Loucy (cell line): ENCODE measurements around the gene KIF17.

Experiments
- EZH2phosphoT487 ChIP-seq: fragments of 200-600 bp; IDR thresholded peaks from 2 replicates; pipeline ENCODE4 v1.6.1; 2018; ENCODE audit warnings: antibody characterized with exemption, mild to moderate bottlenecking, moderate library complexity, borderline replicate concordance
- TF ChIP-seq, protein P1 (sequence below): fragments of 200-600 bp; sonication (generic); conservative IDR thresholded peaks from 2 replicates; pipeline ENCODE4 v1.5.1; 2014; ENCODE audit warnings: mild to moderate bottlenecking, antibody characterized with exemption, low read length

DNA sequence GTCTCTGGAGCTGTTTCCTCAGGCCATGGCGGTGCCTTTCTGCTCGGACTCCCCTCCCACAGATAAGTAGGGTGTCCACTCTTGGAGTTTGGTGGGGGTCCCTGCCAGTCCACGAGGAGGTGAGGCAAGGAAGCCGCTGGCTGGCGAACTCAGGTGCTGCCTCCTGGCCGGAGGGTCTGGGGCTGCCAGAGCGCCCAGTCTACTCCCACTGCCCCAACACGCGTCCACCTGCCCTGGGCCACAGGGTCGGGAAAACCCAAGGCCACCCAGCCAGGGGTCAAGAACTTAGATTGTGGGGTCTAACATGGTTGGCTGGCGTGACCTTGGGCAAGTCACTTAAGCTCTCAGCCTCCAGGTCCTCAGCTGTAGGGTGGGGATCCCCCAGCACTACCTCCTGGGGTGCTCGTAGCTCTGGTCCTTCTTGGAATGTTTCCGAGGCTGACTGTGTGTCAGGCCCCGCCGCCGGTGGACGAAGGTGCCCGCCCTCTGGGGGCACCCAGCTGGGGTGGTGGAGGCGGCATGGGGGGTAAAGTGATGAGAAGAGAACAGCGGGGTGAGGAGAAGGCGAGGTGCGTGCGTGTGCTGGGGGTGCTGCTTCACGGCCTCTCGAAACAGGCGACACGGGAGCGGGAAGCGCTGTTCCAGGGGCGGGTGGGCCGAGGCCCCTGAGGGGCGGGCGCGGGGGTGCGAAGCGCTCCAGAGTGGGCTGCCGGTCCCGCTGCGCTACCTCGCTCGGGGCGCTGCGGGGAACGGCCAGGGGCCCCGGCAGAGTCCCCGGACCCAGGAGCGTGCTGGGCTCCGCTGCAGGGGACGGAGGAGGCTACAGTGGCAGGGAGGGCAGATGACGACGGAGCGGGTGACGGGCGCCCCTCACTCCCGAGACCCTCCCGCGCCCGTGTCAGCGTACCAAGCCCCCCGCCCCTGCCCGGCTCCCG is 13.5 kb upstream of the KIF17 start:
- TF ChIP-seq, protein P1, sequence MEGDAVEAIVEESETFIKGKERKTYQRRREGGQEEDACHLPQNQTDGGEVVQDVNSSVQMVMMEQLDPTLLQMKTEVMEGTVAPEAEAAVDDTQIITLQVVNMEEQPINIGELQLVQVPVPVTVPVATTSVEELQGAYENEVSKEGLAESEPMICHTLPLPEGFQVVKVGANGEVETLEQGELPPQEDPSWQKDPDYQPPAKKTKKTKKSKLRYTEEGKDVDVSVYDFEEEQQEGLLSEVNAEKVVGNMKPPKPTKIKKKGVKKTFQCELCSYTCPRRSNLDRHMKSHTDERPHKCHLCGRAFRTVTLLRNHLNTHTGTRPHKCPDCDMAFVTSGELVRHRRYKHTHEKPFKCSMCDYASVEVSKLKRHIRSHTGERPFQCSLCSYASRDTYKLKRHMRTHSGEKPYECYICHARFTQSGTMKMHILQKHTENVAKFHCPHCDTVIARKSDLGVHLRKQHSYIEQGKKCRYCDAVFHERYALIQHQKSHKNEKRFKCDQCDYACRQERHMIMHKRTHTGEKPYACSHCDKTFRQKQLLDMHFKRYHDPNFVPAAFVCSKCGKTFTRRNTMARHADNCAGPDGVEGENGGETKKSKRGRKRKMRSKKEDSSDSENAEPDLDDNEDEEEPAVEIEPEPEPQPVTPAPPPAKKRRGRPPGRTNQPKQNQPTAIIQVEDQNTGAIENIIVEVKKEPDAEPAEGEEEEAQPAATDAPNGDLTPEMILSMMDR: no peak
- TF ChIP-seq EZH2phosphoT487: no peak
